NCI-H128 (cell line): Measurements from ENCODE around the gene NDN.
"Not testable (repeated sequence)": the region's sequence is repeated elsewhere in the genome, so short reads cannot be mapped to it uniquely, and the experiment has no call there.

Source experiments
- DNase-seq: peaks from one replicate; lab custom pipeline; 2025; ENCODE audit not compliant: unreplicated experiment; lab: John Stamatoyannopoulos, UW

Gene NDN

GRCh38 chr15:23687143-23687470 is at the start of gene NDN:
Gene NDN, minus strand, starts transcription at chr15:23687305. Its CDS starts 88 bp downstream, at chr15:23687217.
- peak; percentile 5 for DNase-seq

DNA sequence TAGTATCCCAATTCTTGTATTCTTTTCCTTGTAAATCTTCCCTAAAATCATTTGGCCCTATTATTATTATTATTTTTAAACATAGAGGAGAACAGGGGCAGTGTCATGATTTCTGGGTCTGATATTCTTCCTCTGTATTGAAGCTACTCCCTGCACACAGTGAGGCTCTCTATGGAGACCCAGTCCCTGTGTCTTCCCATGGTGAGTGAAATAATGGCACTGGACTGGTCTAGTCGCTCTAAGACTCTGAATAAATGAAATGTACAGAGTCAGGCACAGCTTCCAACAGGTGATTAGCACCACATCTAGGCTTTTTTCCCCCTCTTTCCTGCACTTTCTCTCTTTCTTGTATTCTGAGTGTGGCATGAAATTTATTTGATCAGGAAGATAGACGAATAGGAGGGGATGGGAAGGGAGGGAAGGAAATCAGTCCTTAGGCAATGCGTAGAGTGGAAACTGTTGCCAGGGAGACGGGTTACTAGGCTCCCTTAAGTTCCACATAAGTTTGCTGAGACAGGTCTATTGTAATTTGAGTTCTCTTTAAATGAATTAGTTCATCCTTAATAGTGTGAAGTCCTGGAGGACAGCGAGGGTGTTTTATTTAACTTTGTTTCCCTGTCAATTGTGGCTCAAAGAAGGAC is 49.0 kb upstream of the NDN start:
- DNase-seq = no peak

DNA sequence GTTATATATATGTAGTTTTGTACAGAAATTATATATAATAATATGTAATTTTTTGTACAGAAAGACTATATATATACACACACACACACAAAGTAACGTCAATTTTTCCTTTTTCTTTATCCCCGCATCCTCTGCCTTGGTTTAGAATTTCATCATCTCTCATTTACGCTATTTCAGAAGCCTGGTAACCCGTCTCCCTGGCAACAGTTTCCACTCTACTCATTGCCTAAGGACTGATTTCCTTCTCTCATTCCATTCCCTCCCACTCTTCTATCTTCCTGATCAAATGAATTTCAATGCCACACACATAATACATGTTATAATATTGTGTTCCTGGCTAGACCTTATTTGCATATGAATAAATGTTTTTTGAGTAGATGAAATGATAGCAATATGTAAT is 47.8 kb upstream of the NDN start:
- no peak for DNase-seq

DNA sequence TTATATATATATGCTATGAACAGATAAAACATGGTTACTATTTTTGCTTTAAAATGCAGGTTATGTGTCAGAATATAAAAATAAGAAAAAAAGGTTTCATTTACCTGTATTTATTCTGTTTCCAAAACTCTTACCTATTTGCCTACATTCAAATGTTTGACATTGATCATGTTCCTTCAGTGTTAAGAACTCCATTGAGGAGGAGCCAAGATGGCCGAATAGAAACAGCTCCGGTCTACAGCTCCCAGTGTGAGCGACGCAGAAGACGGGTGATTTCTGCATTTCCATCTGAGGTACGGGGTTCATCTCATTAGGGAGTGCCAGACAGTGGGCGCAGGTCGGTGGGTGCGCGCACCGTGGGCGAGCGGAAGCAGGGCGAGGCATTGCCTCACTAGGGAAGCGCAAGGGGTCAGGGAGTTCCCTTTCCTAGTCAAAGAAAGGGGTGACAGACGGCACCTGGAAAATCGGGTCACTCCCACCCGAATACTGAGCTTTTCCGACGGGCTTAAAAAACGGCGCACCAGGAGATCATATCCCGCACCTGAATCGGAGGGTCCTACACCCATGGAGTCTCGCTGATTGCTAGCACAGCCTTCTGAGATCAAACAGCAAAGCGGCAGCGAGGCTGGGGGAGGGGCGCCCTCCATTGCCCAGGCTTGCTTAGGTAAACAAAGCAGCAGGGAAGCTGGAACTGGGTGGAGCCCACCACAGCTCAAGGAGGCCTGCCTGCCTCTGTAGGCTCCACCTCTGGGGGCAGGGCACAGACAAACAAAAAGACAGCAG is 27.0 kb upstream of the NDN start:
- DNase-seq = not testable (repeated sequence)

DNA sequence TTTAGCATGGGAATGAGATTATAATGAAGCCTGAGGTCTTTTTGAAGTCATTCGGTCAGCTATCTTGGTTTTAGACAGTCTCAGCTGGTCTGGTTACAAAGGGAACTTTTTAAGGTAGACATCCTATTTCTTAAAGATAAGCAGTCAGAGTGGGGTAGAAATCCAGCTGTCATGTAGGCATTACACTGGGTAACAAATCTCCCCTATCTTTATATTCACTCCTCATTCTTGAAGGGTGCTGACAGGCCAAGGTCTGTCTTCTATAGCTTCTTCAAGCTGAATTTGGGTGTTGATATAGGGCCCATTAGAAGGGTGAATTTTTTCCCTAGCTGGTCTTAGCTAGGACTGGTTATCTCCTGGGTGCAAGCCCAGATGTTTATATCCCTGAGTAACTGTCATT is 21.2 kb upstream of the NDN start:
- DNase-seq = no peak

DNA sequence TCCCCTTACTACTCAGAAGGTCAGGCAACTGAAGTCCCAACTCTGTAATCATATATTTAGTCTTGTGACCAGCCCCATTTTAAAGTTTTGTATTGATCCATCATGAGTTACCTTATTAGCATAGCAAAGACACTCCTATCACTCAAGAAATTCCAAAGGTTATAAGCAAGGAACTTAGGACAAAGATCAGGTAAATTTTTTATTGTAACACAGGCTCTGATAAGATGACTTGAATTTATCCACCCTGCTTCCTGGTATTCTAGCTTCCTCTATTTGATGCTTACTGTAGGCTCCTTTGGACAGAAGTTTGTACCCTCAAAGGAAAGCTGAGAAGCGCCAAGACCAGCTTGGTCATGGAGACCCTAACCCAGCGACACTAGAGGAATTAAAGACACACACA is 8.2 kb upstream of the NDN start:
- DNase-seq = no peak

- DNase-seq = no peak
These were observed 7.5 kb upstream of the NDN start for GRCh38 chr15:23694592-23694991.

GRCh38 chr15:23690450-23690852 is 3.3 kb upstream of the NDN start:
- DNase-seq = no peak

DNA sequence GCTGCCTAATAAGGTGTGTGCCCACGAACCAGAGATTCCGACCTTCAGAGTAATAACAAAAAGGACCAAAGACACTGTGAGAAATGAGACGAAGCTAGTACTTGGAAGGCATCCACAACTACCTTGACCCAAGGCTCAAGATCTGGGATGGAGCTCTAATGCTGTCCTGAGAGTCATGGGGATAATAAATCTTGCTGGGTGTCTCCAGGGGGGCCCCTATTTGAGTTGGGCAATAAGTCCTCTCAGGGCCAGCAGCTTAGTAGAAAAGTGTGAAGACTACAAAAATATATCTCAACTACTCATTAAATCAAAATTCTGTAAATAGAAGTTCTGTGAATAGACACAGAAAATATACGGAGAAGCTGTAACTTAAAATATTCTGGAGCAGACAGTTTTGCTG is 2.9 kb upstream of the NDN start:
- no peak for DNase-seq

GRCh38 chr15:23686466-23687142 is 501 bp downstream of the NDN start:
- DNase-seq = no peak

- DNase-seq = no peak
These were observed 15.6 kb downstream of the NDN start for GRCh38 chr15:23671481-23671880.

- DNase-seq = no peak
These were observed 16.1 kb downstream of the NDN start for GRCh38 chr15:23670970-23671369.

GRCh38 chr15:23663232-23663631 is 23.9 kb downstream of the NDN start:
- DNase-seq = no peak

DNA sequence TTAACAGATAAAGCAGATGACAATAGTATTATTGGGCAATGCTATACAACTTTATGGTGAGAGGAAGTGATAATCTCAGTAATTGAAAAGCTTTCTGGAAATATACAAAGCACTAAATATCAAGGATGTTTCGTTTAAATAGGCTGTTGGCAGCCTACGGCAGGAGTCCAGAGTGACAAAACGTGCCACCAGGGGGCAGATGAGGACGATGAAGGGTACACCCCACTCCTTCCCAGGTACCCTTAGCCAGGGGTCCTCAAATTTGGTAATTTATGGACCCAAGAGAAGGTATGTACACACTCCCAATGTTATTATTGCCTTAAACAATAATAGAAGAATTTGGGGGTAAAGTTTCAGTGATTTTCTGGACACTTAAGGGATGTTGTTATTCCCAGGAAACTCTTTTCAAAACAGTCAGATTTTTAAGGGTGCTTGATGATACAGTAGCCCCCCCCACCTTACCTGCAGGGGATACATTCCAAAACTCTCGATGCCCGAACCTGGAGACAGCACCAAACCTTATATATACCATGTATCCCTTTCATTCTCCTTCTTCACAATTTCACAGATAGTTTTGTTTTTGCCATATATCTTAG is 38.1 kb downstream of the NDN start:
- DNase-seq = no peak

GRCh38 chr15:23647421-23648370 is 39.4 kb downstream of the NDN start, which contains the start of gene MAGEL2:
Gene MAGEL2, minus strand, starts transcription at chr15:23647867. Its CDS starts 125 bp downstream, at chr15:23647742.
- DNase-seq = no peak

DNA sequence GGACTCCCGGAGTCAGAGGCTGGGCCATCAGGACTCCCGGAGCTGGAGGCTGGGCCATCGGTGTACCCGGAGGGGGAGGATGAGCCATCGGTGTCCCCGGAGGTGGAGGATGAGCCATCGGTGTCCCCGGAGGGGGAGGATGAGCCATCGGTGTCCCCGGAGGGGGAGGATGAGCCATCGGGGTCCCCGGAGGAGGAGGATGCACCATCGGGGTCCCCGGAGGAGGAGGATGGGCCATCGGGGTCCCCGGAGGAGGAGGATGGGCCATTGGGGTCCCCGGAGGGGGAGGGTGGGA is 40.2 kb downstream of the NDN start:
- no peak for DNase-seq

DNA sequence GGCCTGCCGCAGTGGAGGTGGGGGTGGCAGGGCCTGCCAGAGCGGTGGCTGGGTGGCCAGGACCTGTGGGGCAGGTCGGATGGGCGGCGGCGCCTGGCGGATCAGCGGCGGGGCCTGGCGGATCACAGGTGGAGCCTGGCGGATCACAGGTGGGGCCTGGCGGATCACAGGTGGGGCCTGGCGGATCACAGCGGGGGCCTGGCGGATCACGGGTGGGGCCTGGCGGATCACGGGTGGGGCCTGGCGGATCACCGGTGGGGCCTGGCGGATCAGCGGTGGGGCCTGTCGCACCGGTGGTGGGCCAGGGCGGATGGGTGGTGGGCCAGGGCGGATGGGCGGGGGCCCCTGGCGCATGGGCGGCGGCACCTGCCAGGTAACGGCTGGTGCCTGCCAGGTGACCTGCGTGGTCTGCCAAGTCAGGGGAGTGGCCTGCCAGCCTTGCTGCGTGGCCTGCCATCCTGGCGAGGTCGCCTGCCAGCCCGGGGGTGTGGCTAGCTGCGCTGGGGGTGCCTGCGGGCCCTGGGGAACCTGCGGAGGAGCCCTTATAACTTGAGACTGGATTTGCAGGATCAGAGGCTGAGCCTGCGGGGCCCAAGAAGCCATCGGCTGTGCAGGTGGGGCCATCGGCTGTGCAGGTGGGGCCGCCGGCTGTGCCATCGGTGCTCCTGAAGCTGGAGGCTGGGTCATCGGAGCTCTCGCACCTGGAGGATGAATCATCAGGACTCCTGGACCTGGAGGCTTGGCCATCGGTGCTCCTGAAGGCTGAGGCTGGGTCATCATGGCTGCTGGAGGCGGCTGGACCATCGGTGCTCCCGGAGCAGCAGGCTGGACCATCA is 40.7 kb downstream of the NDN start:
- DNase-seq = no peak

DNA sequence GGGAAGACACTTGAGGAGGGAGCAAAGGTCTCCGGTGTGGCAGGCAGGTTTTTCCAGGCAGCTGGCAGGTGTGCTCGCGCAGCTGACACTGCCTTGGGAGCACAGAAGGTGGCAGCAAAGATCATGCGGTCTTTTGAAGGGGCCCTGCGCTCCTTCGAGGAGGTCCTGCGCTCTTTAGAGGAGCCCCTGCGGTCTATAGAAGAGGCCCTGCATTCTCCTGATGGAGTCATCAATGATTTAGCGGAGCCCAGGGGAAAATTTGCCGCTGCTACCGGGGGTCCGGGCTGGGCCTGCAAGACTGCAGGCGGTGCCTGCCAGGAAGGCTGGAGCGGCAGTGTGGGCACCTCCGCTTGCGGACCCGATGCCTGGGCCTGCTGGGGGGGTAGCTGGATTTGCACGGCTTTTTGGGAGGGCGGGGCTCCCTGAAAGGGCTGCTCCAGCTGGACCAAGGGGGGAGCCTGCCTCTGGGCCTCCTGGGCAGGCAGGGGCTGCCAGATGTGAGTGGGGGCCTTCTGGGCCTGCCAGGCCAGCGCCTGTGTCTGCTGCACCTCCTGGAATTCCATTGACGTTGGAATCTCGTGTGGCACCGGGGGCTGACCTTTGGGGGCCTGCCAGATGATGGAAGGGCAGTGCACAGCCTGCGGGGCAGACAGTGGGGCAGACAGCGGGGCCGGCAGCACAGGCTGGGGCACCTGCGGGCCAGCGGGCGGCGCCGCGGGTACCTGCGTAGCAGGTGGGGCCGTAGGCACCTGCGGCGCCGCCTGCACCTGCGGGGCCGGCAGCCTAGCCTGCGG is 41.5 kb downstream of the NDN start:
- DNase-seq = no peak

- no peak for DNase-seq
These were observed 42.3 kb downstream of the NDN start for GRCh38 chr15:23644829-23645228.
